ENCODE results near the gene PLXDC2. TPM values are rescaled to one million over a fixed set of nuclear protein-coding genes. Genes with fewer than 3 reads are reported as not detected.

Gene PLXDC2
- total RNA-seq, 1 donor: 46.2 TPM

DNA sequence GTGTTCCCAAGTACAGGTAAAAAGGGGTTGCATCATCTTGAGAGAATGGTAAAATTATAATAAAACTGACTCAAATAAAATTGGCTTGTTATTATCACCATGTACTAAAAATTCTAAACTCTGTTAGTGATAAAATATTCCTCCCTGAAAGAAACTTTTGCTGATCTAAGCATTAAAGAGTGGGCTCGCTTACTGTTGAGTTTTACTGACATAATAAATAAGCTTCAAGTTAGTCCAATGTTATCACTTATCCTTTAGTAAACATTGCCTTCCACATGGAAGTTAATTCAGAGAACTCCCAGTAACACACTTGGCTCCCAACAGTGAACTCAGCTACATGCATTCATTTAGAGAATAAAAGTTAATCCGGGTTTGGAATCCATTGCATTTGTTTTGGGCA, 456.4 kb downstream of the PLXDC2 start:
- no peak overlapping the region for H3K4me3 ChIP-seq (ENCODE audit: low read length)
- H3K27me3 ChIP-seq (ENCODE audit: insufficient read depth, low read length): no peaks in the 10 kb centered on the region
- no peaks in the 10 kb centered on the region for H3K4me1 ChIP-seq (ENCODE audit: insufficient read depth, low read length)
- H3K9me3 ChIP-seq (ENCODE audit: low read depth, low read length): no peaks in the 10 kb centered on the region

GRCh38 chr10:20274571-20274970, 458.3 kb downstream of the PLXDC2 start:
- H3K27me3 ChIP-seq (ENCODE audit: insufficient read depth, low read length): no peaks in the 10 kb centered on the region
- H3K9me3 ChIP-seq (ENCODE audit: low read depth, low read length): no peaks in the 10 kb centered on the region
- H3K4me3 ChIP-seq (ENCODE audit: low read length): no peak overlapping the region
- no peaks in the 10 kb centered on the region for H3K4me1 ChIP-seq (ENCODE audit: insufficient read depth, low read length)

DNA sequence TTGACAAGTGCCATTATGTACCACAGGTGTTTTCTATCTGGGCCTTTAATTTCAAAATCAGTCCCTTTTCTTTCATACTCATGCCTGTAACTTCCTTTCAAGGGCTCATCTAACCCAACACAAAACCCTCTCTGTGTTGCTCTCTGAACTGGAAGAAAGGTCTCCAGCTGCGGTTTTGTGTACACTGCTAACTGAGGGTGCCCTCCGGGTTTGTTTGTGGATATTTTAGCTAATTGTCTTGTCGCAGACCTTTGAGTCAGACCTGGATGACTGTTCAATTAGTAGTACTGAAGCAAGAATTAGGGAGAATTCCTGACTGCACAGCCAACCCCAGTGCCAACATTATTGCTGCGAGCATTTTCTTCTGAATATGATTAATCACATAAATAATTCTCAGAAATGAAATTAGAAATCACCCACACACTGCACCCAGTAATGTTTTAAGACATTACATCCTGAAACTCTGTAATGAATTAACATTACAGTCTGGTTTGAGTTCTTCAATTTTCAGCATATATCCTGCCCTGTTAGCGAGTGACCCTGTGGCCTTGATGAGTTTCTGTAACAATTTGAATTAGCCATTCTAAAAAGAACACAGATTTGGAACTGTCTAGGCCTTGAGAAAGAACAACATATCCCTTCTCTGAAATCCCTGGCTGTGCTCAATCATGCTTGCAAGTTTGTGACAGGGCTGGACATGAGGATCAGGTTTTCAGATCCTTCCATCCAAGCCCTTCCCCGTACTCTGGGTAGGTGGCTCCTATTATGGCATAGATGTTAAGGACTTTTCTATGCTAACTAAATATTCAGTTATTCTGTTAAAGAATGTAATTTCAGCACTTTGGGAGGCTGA, 460.1 kb downstream of the PLXDC2 start:
- H3K27me3 ChIP-seq (ENCODE audit: insufficient read depth, low read length): no peaks in the 10 kb centered on the region
- H3K9me3 ChIP-seq (ENCODE audit: low read depth, low read length): no peaks in the 10 kb centered on the region
- no peak overlapping the region for H3K4me3 ChIP-seq (ENCODE audit: low read length)
- no peaks in the 10 kb centered on the region for H3K4me1 ChIP-seq (ENCODE audit: insufficient read depth, low read length)

DNA sequence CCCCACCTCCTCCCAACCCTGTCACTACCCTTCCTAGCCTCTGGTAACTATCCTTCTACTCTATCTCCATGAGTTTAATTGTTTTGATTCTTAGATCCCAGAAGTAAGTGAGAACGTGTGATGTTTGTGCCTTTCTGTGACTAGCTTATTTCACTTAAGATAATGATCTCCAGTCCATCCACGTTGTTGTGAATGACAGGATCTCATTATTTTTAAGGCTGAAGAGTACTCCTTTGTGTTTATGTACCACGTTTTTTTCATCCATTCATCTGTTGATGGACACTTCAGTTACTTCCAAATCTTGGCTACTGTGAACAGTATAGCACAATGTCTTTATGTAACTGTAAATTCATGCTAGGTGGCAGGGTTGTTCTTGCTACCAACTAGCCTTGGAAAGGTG, 461.6 kb downstream of the PLXDC2 start:
- Histone ChIP-seq H3K27me3 (ENCODE audit: insufficient read depth, low read length) (no peaks in the 10 kb centered on the region), H3K4me3 (ENCODE audit: low read length) (no peak overlapping the region), H3K9me3 (ENCODE audit: low read depth, low read length) (no peaks in the 10 kb centered on the region), H3K4me1 (ENCODE audit: insufficient read depth, low read length) (no peaks in the 10 kb centered on the region)

DNA sequence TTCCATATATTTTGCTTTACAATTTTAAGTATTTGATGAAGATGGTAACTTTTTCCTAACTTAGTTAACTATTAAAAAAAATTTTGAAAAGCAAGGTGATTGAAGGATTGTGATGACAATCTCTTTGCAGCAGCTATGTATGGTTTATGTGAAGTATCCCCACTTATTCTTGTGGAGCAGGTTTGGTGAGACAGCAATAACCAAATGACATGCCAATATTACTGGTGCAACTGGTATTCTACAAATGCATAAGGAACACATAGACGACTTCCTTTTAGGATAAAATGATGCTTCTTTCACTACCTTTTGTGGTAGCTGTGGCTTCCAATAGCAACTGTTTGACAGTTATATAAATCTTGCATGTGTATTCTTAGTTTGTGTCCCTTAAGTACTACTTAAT, 465.3 kb downstream of the PLXDC2 start:
- no peaks in the 10 kb centered on the region for H3K9me3 ChIP-seq (ENCODE audit: low read depth, low read length)
- no peaks in the 10 kb centered on the region for H3K27me3 ChIP-seq (ENCODE audit: insufficient read depth, low read length)
- no peaks in the 10 kb centered on the region for H3K4me1 ChIP-seq (ENCODE audit: insufficient read depth, low read length)
- H3K4me3 ChIP-seq (ENCODE audit: low read length): no peak overlapping the region

GRCh38 chr10:20287586-20287985, 471.4 kb downstream of the PLXDC2 start:
- Histone ChIP-seq H3K9me3 (ENCODE audit: low read depth, low read length) (no peaks in the 10 kb centered on the region), H3K27me3 (ENCODE audit: insufficient read depth, low read length) (no peaks in the 10 kb centered on the region), H3K4me1 (ENCODE audit: insufficient read depth, low read length) (no peaks in the 10 kb centered on the region), H3K4me3 (ENCODE audit: low read length) (no peak overlapping the region)

GRCh38 chr10:20288060-20288459, 471.8 kb downstream of the PLXDC2 start:
- no peaks in the 10 kb centered on the region for H3K4me1 ChIP-seq (ENCODE audit: insufficient read depth, low read length)
- H3K4me3 ChIP-seq (ENCODE audit: low read length): no peak overlapping the region
- H3K9me3 ChIP-seq (ENCODE audit: low read depth, low read length): no peaks in the 10 kb centered on the region
- H3K27me3 ChIP-seq (ENCODE audit: insufficient read depth, low read length): no peaks in the 10 kb centered on the region

DNA sequence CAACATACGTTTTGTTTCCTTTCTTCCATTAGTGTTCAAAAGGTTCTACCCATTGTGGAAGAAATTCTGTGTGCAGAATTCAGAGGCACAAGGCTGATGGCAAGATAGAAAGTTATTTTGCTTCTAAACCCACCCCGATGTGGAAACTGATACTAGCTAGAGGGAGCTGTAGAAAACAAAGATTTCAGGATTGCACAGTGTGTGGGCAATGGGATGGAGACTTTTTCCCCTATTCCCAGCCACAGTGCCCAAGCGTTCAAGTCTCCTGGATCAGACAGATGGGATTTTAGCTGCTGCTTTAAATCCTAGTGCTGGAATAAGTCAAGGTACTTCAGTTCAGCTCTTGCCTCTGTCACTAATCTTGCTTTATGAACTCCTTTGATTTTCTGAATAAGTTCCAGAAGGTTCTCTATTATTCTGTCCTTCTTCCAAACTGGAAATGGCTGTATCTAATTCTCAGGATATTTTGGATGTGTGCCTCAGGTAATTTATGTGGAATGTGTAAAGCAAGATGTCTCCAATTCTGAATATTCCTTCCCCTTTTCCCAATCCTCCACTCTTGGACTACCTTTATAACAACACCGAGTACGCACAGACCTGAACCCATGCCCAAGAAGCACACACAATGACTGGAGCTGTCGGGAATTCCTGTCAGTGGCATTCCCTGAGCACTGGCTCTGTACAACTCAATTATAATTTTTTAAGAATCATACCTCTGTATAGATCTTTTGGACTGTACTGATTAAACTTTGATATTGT, 473.0 kb downstream of the PLXDC2 start:
- H3K4me3 ChIP-seq (ENCODE audit: low read length): no peak overlapping the region
- H3K9me3 ChIP-seq (ENCODE audit: low read depth, low read length): no peaks in the 10 kb centered on the region
- no peaks in the 10 kb centered on the region for H3K27me3 ChIP-seq (ENCODE audit: insufficient read depth, low read length)
- H3K4me1 ChIP-seq (ENCODE audit: insufficient read depth, low read length): no peaks in the 10 kb centered on the region

GRCh38 chr10:20298417-20298816, 482.2 kb downstream of the PLXDC2 start:
- H3K4me3 ChIP-seq (ENCODE audit: low read length): no peak overlapping the region
- H3K27me3 ChIP-seq (ENCODE audit: insufficient read depth, low read length): no peaks in the 10 kb centered on the region
- H3K4me1 ChIP-seq (ENCODE audit: insufficient read depth, low read length): no peaks in the 10 kb centered on the region
- no peaks in the 10 kb centered on the region for H3K9me3 ChIP-seq (ENCODE audit: low read depth, low read length)

GRCh38 chr10:20299034-20299736, 483.0 kb downstream of the PLXDC2 start:
- no peak overlapping the region for H3K4me3 ChIP-seq (ENCODE audit: low read length)
- no peaks in the 10 kb centered on the region for H3K4me1 ChIP-seq (ENCODE audit: insufficient read depth, low read length)
- no peaks in the 10 kb centered on the region for H3K9me3 ChIP-seq (ENCODE audit: low read depth, low read length)
- H3K27me3 ChIP-seq (ENCODE audit: insufficient read depth, low read length): no peaks in the 10 kb centered on the region

GRCh38 chr10:20300735-20301134, 484.5 kb downstream of the PLXDC2 start:
- H3K27me3 ChIP-seq (ENCODE audit: insufficient read depth, low read length): no peaks in the 10 kb centered on the region
- no peaks in the 10 kb centered on the region for H3K9me3 ChIP-seq (ENCODE audit: low read depth, low read length)
- H3K4me3 ChIP-seq (ENCODE audit: low read length): no peak overlapping the region
- no peaks in the 10 kb centered on the region for H3K4me1 ChIP-seq (ENCODE audit: insufficient read depth, low read length)

GRCh38 chr10:20302033-20302432, 485.8 kb downstream of the PLXDC2 start:
- no peak overlapping the region for H3K4me3 ChIP-seq (ENCODE audit: low read length)
- no peaks in the 10 kb centered on the region for H3K27me3 ChIP-seq (ENCODE audit: insufficient read depth, low read length)
- H3K9me3 ChIP-seq (ENCODE audit: low read depth, low read length): no peaks in the 10 kb centered on the region
- no peaks in the 10 kb centered on the region for H3K4me1 ChIP-seq (ENCODE audit: insufficient read depth, low read length)

DNA sequence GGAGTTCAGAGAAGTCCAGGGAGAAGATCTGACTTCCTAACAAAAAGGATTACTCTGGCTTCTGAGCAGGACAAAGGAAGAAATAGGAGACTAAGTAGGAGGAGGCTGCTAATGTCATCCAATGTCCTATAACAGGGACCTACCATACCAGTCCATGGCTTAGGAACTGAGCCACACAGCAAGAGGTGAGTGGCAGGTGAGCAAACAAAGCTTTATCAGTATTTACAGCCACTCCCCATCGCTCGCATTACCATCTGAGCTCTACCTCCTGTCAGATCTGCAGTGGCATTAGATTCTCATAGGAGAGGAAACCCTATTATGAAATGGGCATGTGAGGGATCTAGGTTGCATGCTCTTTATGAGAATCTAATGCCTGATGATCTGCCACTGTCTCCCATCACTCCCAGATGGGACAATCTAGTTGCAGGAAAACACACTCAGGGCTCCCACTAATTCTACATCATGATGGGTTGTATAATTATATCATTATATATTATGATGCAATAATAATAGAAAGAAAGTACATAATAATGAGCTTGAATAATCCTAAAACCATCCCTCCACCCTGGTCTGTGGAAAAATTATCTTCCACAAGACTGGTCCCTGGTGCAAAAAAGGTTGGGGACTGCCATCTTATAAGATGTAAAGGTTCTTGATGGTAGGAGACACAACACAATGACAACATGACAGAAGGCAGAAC, 487.4 kb downstream of the PLXDC2 start:
- no peaks in the 10 kb centered on the region for H3K9me3 ChIP-seq (ENCODE audit: low read depth, low read length)
- no peak overlapping the region for H3K4me3 ChIP-seq (ENCODE audit: low read length)
- no peaks in the 10 kb centered on the region for H3K4me1 ChIP-seq (ENCODE audit: insufficient read depth, low read length)
- no peaks in the 10 kb centered on the region for H3K27me3 ChIP-seq (ENCODE audit: insufficient read depth, low read length)

DNA sequence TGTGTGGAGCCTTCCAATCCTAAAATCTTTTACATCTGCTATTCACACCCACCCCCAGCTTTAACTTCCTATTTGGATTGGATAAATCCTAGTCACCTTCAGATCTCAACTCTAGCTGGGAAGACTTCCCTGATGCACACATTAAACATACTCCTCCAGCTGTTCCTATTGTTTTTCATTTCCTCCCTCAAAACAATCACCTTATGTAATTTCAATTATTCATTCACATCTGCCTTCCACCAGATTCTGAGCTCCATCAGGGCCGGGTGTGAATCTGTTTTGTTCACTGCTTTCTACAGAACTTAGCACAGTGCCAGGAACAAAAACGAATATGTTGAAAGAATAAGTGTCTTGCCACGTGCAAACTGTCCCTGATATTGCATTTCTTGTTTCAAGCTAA, 497.4 kb downstream of the PLXDC2 start:
- Histone ChIP-seq H3K4me3 (ENCODE audit: low read length) (no peak overlapping the region), H3K9me3 (ENCODE audit: low read depth, low read length) (no peaks in the 10 kb centered on the region), H3K27me3 (ENCODE audit: insufficient read depth, low read length) (no peaks in the 10 kb centered on the region)

GRCh38 chr10:20314431-20314830, 498.2 kb downstream of the PLXDC2 start:
- H3K4me3 ChIP-seq (ENCODE audit: low read length): no peak overlapping the region
- H3K9me3 ChIP-seq (ENCODE audit: low read depth, low read length): no peaks in the 10 kb centered on the region
- no peaks in the 10 kb centered on the region for H3K27me3 ChIP-seq (ENCODE audit: insufficient read depth, low read length)

More for the DNA sequence above, 497.4 kb downstream of the PLXDC2 start:
- H3K4me1 ChIP-seq (ENCODE audit: insufficient read depth, low read length): no peaks in the 10 kb centered on the region

More at GRCh38 chr10:20314431-20314830, 498.2 kb downstream of the PLXDC2 start:
- H3K4me1 ChIP-seq (ENCODE audit: insufficient read depth, low read length): no peaks in the 10 kb centered on the region

Data from mononuclear cell (primary cell).